ENCODE results near the gene VTI1A. TPM values are rescaled to one million over a fixed set of nuclear protein-coding genes. Genes with fewer than 3 reads are reported as not detected.

The VTI1A gene
- total and polyA plus RNA-seq, 2 experiments from 2014 or later, result 26.8 to 31.0 TPM

GRCh38 chr10:112446055-112446854 lies 760 bp upstream of the VTI1A start (continued):
- TF ChIP-seq, protein P1, sequence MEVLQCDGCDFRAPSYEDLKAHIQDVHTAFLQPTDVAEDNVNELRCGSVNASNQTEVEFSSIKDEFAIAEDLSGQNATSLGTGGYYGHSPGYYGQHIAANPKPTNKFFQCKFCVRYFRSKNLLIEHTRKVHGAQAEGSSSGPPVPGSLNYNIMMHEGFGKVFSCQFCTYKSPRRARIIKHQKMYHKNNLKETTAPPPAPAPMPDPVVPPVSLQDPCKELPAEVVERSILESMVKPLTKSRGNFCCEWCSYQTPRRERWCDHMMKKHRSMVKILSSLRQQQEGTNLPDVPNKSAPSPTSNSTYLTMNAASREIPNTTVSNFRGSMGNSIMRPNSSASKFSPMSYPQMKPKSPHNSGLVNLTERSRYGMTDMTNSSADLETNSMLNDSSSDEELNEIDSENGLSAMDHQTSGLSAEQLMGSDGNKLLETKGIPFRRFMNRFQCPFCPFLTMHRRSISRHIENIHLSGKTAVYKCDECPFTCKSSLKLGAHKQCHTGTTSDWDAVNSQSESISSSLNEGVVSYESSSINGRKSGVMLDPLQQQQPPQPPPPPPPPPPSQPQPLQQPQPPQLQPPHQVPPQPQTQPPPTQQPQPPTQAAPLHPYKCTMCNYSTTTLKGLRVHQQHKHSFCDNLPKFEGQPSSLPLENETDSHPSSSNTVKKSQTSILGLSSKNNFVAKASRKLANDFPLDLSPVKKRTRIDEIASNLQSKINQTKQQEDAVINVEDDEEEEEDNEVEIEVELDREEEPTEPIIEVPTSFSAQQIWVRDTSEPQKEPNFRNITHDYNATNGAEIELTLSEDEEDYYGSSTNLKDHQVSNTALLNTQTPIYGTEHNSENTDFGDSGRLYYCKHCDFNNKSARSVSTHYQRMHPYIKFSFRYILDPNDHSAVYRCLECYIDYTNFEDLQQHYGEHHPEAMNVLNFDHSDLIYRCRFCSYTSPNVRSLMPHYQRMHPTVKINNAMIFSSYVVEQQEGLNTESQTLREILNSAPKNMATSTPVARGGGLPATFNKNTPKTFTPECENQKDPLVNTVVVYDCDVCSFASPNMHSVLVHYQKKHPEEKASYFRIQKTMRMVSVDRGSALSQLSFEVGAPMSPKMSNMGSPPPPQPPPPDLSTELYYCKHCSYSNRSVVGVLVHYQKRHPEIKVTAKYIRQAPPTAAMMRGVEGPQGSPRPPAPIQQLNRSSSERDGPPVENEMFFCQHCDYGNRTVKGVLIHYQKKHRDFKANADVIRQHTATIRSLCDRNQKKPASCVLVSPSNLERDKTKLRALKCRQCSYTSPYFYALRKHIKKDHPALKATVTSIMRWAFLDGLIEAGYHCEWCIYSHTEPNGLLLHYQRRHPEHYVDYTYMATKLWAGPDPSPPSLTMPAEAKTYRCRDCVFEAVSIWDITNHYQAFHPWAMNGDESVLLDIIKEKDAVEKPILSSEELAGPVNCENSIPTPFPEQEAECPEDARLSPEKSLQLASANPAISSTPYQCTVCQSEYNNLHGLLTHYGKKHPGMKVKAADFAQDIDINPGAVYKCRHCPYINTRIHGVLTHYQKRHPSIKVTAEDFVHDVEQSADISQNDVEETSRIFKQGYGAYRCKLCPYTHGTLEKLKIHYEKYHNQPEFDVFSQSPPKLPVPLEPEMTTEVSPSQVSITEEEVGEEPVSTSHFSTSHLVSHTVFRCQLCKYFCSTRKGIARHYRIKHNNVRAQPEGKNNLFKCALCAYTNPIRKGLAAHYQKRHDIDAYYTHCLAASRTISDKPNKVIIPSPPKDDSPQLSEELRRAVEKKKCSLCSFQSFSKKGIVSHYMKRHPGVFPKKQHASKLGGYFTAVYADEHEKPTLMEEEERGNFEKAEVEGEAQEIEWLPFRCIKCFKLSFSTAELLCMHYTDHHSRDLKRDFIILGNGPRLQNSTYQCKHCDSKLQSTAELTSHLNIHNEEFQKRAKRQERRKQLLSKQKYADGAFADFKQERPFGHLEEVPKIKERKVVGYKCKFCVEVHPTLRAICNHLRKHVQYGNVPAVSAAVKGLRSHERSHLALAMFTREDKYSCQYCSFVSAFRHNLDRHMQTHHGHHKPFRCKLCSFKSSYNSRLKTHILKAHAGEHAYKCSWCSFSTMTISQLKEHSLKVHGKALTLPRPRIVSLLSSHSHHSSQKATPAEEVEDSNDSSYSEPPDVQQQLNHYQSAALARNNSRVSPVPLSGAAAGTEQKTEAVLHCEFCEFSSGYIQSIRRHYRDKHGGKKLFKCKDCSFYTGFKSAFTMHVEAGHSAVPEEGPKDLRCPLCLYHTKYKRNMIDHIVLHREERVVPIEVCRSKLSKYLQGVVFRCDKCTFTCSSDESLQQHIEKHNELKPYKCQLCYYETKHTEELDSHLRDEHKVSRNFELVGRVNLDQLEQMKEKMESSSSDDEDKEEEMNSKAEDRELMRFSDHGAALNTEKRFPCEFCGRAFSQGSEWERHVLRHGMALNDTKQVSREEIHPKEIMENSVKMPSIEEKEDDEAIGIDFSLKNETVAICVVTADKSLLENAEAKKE (CRISPR knock-in tag; IDR thresholded peaks at IDR 0.05), result no peak
- no peak for TF ChIP-seq CREB1 (CRISPR knock-in tag; IDR thresholded peaks at IDR 0.05; ENCODE audit: low read depth)
- TF ChIP-seq POLR2AphosphoS5 (IDR thresholded peaks at IDR 0.05; ENCODE audit: low read depth), result no peak
- TF ChIP-seq NANOG (IDR thresholded peaks at IDR 0.05; ENCODE audit: borderline replicate concordance), result no peak
- TF ChIP-seq JUNB (IDR thresholded peaks at IDR 0.05; ENCODE audit: unreplicated experiment), result no peak
- no peak for TF ChIP-seq EZH2 (IDR thresholded peaks at IDR 0.05; ENCODE audit: low read depth, unreplicated experiment)
- no peak for TF ChIP-seq ZNF331 (CRISPR knock-in tag; IDR thresholded peaks at IDR 0.05; ENCODE audit: low read depth)
- no peak; the same call in 1 of the 2 replicates for TF ChIP-seq ETS1 (IDR thresholded peaks at IDR 0.05)
- TF ChIP-seq EZH2phosphoT487 (IDR thresholded peaks at IDR 0.05; ENCODE audit: unreplicated experiment), result no peak
